Body of pancreas (tissue), 4 donors: ENCODE results near the gene HSD17B8.

Experiments used
- POLR2A ChIP-seq, 3 donors: fragments of 450-650 bp; IDR thresholded peaks; one replicate each; pipeline ENCODE4 v1.6.1; 2016; ENCODE audit warnings: antibody characterized with exemption in 3 of 3, mild to moderate bottlenecking in 2 of 3
- TF ChIP-seq, protein P1 (sequence below), 7 experiments: fragments of 450-650 bp in 4 of 7; fragments of 200-600 bp in 3 of 7; sonication (generic) in 3 of 7; IDR thresholded peaks; one replicate each; pipeline ENCODE4 v1.5.1; 2016 to 2019; ENCODE audit warnings: antibody characterized with exemption in 7 of 7

DNA sequence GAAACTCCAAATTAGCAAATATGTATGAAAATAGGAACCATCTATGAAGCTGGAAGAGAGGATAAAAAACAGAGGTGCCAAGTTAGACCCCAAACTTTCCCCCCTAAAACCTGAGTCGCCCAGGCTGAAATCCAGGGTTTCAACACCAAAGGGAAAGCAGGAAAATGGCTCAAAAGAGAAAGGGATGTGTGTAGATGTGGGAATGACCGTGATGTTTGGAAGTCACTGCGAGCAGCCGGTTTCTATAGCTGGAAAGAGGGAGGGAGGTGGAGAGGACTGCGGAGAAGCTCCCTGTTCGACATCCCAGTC lies 8.4 kb downstream of the HSD17B8 start:
- TF ChIP-seq POLR2A (IDR thresholded peaks at IDR 0.05), result no peak
- TF ChIP-seq, protein P1, sequence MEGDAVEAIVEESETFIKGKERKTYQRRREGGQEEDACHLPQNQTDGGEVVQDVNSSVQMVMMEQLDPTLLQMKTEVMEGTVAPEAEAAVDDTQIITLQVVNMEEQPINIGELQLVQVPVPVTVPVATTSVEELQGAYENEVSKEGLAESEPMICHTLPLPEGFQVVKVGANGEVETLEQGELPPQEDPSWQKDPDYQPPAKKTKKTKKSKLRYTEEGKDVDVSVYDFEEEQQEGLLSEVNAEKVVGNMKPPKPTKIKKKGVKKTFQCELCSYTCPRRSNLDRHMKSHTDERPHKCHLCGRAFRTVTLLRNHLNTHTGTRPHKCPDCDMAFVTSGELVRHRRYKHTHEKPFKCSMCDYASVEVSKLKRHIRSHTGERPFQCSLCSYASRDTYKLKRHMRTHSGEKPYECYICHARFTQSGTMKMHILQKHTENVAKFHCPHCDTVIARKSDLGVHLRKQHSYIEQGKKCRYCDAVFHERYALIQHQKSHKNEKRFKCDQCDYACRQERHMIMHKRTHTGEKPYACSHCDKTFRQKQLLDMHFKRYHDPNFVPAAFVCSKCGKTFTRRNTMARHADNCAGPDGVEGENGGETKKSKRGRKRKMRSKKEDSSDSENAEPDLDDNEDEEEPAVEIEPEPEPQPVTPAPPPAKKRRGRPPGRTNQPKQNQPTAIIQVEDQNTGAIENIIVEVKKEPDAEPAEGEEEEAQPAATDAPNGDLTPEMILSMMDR (IDR thresholded peaks at IDR 0.05), result no peak
